Tibial nerve (tissue), 4 donors: ENCODE measurements around the gene ERFL. TPM values are rescaled to one million over a fixed set of nuclear protein-coding genes. Genes with fewer than 3 reads are reported as not detected.

ENCODE experiments used
- DNase-seq, 2 donors: peaks; one replicate each; pipeline ENCODE4 v3.0.0-alpha.2; 2019; ENCODE audit warnings: low spot score in 2 of 2
- H3K27ac ChIP-seq, 4 donors: fragments of 200-600 bp; sonication (generic) in 3 of 4; one replicate each; pipeline ENCODE4 v1.5.1; 2017 to 2019; ENCODE audit warnings: mild to moderate bottlenecking in 1 of 4
- H3K27me3 ChIP-seq, 2 donors: fragments of 200-600 bp; sonication (generic) in 1 of 2; one replicate each; pipeline versions ENCODE4 v1.5.1 to v1.6.0; 2017 to 2019
- H3K36me3 ChIP-seq, 3 donors: fragments of 200-600 bp; sonication (generic); one replicate each; pipeline ENCODE4 v1.5.1; 2018 to 2019
- H3K4me1 ChIP-seq, 4 donors: fragments of 200-600 bp; sonication (generic) in 3 of 4; one replicate each; pipeline ENCODE4 v1.5.1; 2017 to 2019
- H3K4me3 ChIP-seq, 4 donors: fragments of 200-600 bp; sonication (generic) in 3 of 4; one replicate each; pipeline ENCODE4 v1.5.1; 2017 to 2019; ENCODE audit warnings: mild to moderate bottlenecking in 1 of 4, moderate library complexity in 1 of 4
- H3K9me3 ChIP-seq, 4 donors: fragments of 200-600 bp; sonication (generic) in 3 of 4; one replicate each; pipeline ENCODE4 v1.5.1; 2017 to 2019
- CTCF ChIP-seq, 5 experiments: fragments of 200-600 bp in 3 of 5; fragments of 450-650 bp in 2 of 5; sonication (generic) in 3 of 5; IDR thresholded peaks; one replicate each; pipeline ENCODE4 v1.5.1; 2016 to 2019; ENCODE audit warnings: antibody characterized with exemption in 5 of 5, mild to moderate bottlenecking in 3 of 5, moderate library complexity in 2 of 5
- EP300 ChIP-seq, 2 donors: sonication (generic); formaldehyde crosslinking; IDR thresholded peaks; one replicate each; pipeline ENCODE4 v1.6.1; 2017; ENCODE audit warnings: antibody characterized with exemption in 2 of 2, mild to moderate bottlenecking in 1 of 2
- POLR2A ChIP-seq, 2 donors: fragments of 450-650 bp; IDR thresholded peaks; one replicate each; pipeline ENCODE4 v1.6.1; 2017; ENCODE audit warnings: antibody characterized with exemption in 2 of 2, mild to moderate bottlenecking in 2 of 2, moderate library complexity in 2 of 2
- WGBS, 2 donors: methylation state at CpG; one replicate each; pipeline ENCODE4 v1.1.5; 2018; 5-methylcytosine and 5-hydroxymethylcytosine counted together
- total RNA-seq, 4 donors: library from RNA; depleted of rRNA; stranded (reverse); fragments of >200 nt; gene quantifications; one replicate each; pipeline ENCODE4 v1.1.0, GENCODE V29; 2016

ERFL gene
- total RNA-seq, 4 donors from 2014 or later = 0.30 to 0.59 (median 0.42) TPM; not detected in 1

- DNase-seq = no peak
- Histone ChIP-seq H3K36me3 (peaks cover 0 to 4% (median 0%) of the 10 kb centered on the region in 3 donors), H3K27ac (no peak overlapping the region), H3K9me3 (no peaks in the 10 kb centered on the region), H3K4me3 (no peak overlapping the region), H3K4me1 (peaks cover 0 to 7% (median 2%) of the 10 kb centered on the region in 4 donors), H3K27me3 (peaks cover 6 to 97% of the 10 kb centered on the region in 2 donors)
- TF ChIP-seq POLR2A (IDR thresholded peaks at IDR 0.05) = no peak
- no peak for TF ChIP-seq CTCF (IDR thresholded peaks at IDR 0.05)
- TF ChIP-seq EP300 (IDR thresholded peaks at IDR 0.05) = no peak
- 20 to 23% methylated on average over 4 to 6 of the region's 6 CpGs for WGBS, 2 donors
Measured at GRCh38 chr19:41923045-41923788, 5.0 kb downstream of the ERFL start.

GRCh38 chr19:41922585-41922984, 5.7 kb downstream of the ERFL start:
- WGBS, 2 donors = 7 to 19% methylated on average over 11 to 18 of the region's 18 CpGs
- H3K27me3 ChIP-seq = peaks cover 3 to 97% of the 10 kb centered on the region in 2 donors
- TF ChIP-seq CTCF (IDR thresholded peaks at IDR 0.05) = no peak
- no peak for TF ChIP-seq EP300 (IDR thresholded peaks at IDR 0.05)
- no peak for TF ChIP-seq POLR2A (IDR thresholded peaks at IDR 0.05)

GRCh38 chr19:41921577-41922576, 6.4 kb downstream of the ERFL start:
- no peak for DNase-seq
- H3K4me1 ChIP-seq = no peaks in the 10 kb centered on the region
- peaks cover 0 to 97% of the 10 kb centered on the region in 2 donors for H3K27me3 ChIP-seq
- H3K36me3 ChIP-seq = peaks cover 0 to 4% (median 0%) of the 10 kb centered on the region in 3 donors
- WGBS, 2 donors = 9 to 13% methylated on average over 22 of the region's 22 CpGs
- TF ChIP-seq POLR2A (IDR thresholded peaks at IDR 0.05) = no peak
- no peak for TF ChIP-seq CTCF (IDR thresholded peaks at IDR 0.05)
- TF ChIP-seq EP300 (IDR thresholded peaks at IDR 0.05) = no peak
- H3K27ac ChIP-seq = no peak overlapping the region
- no peak overlapping the region for H3K4me3 ChIP-seq
- H3K9me3 ChIP-seq = no peaks in the 10 kb centered on the region

More at GRCh38 chr19:41922585-41922984, 5.7 kb downstream of the ERFL start:
- Histone ChIP-seq H3K27ac (no peak overlapping the region), H3K4me3 (no peak overlapping the region), H3K9me3 (no peaks in the 10 kb centered on the region), H3K36me3 (peaks cover 0 to 4% (median 0%) of the 10 kb centered on the region in 3 donors), H3K4me1 (peaks cover 0 to under 1% (median 0%) of the 10 kb centered on the region in 4 donors)
- no peak for DNase-seq

- Histone ChIP-seq H3K27me3 (peaks cover 0 to 97% of the 10 kb centered on the region in 2 donors), H3K4me1 (no peaks in the 10 kb centered on the region), H3K9me3 (no peaks in the 10 kb centered on the region), H3K36me3 (peaks cover 0 to 4% (median 0%) of the 10 kb centered on the region in 3 donors), H3K4me3 (no peak overlapping the region), H3K27ac (no peak overlapping the region)
- TF ChIP-seq CTCF (IDR thresholded peaks at IDR 0.05) (no peak), POLR2A (IDR thresholded peaks at IDR 0.05) (no peak), EP300 (IDR thresholded peaks at IDR 0.05) (no peak)
- DNase-seq = no peak
- WGBS, 2 donors = 4 to 6% methylated on average over 25 to 26 of the region's 26 CpGs
Measured at GRCh38 chr19:41920882-41921576, 7.2 kb downstream of the ERFL start.
